ENCODE data around the gene PRKCB.

- TF ChIP-seq CTCF (IDR thresholded peaks at IDR 0.05; ENCODE audit: insufficient read depth, low read length, poor library complexity, severe bottlenecking): no peak
- TF ChIP-seq EZH2phosphoT487 (conservative IDR thresholded peaks at IDR 0.05; ENCODE audit: low read length): no peak
Measured at GRCh38 chr16:24130494-24131085, 294.8 kb downstream of the PRKCB start.

Data from SU-DHL-6 (cell line).